Activated T-helper 17 cell treated with anti-CD3 and anti-CD28 coated beads, Interleukin-2, amount 50 U/mL, for 72 hours (primary cell): ENCODE data around the gene FOXA1. TPM values are rescaled to one million over a fixed set of nuclear protein-coding genes. Genes with fewer than 3 reads are reported as not detected.
A peak's percentile ranks its signal among the peaks of the same experiment; 100 is the strongest.

Source experiments
- ATAC-seq: fragments of 150-1000 bp; cut with Tn5 transposase; replicated peaks from 2 replicates; pipeline ENCODE4 v1.10.0; 2021; ENCODE audit warnings: mild to moderate bottlenecking, moderate library complexity
- H3K27ac Mint-ChIP-seq: one replicate; pipeline ENCODE4 v1.8.0; 2022; ENCODE audit warnings: mixed read lengths
- H3K27me3 Mint-ChIP-seq: one replicate; pipeline ENCODE4 v1.8.0; 2022; ENCODE audit warnings: mixed read lengths
- H3K36me3 Mint-ChIP-seq: one replicate; pipeline ENCODE4 v1.8.0; 2022; ENCODE audit warnings: low read depth, mild to moderate bottlenecking, mixed read lengths
- H3K4me1 Mint-ChIP-seq: one replicate; pipeline ENCODE4 v1.8.0; 2022; ENCODE audit warnings: mixed read lengths
- H3K4me3 Mint-ChIP-seq: one replicate; pipeline ENCODE4 v1.8.0; 2022; ENCODE audit warnings: mild to moderate bottlenecking, mixed read lengths
- H3K9me3 Mint-ChIP-seq: one replicate; pipeline ENCODE4 v1.8.0; 2022; ENCODE audit warnings: mixed read lengths
- total RNA-seq, 2 donors: library from RNA; stranded (reverse); gene quantifications; one replicate each; pipeline ENCODE4 v1.2.3, GENCODE V29; 2022

The FOXA1 gene
- total RNA-seq = under 1 TPM in 1 of 2 donors, not detected in 1; 0.21 TPM

DNA sequence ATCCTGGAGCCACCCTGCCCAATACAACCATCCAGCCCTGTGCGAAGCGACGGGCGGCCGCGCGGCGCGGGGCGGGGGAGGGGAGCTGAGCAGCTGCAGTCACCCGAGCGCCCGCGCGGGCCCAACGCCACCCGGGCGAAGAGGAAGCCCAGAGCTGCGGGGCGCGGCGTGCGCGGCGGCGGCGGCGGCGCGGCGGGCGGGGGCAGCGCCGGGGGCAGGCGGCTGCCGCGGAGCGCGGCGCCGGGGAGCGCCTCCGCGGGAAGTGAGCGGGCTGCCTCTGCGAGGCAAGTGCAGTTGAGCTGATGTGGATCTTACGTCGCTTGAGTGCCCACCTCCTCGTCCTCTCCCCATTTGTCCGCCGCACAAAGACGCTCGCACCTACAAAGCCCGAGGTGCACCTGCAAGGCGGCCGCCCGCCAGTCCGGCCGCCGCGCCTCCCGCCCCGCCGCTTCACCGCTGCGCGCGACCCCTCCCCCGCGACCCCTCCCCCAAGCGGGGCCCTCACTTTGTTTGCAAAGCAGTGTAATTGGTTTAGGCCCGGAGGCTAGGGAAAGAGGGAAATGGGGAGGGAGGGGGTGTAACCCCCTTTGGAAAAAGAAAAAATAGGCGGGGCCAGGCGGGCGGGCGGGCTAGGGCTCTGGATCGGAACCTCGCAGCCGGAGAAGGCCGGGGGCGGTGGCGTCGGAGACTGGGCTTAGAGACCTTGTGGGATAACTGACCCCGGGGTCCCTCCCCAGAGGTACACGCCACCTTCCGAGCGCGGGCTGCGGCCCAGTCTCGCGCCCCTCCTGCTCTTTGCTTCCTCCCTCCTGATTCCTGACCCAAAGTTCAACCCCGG lies at the start of gene FOXA1, which contains the start of gene TTC6:
TSS of gene FOXA1 (minus strand) at position 279 of the 838 bp plus-strand sequence. CDS start at position 2, 277 bp downstream.
TSS of gene TTC6 (plus strand) at position 659 of the 838 bp plus-strand sequence. CDS start 26,436 bp downstream, outside the sequence.
- H3K4me3 Mint-ChIP-seq = peak within 1 kb of the TSS; percentile 73
- ATAC-seq = no peak
- H3K36me3 Mint-ChIP-seq = peaks cover 28% of the 10 kb centered on the region
- peaks cover 7% of the 10 kb centered on the region for H3K4me1 Mint-ChIP-seq
- peak within 1 kb of the TSS; percentile 85 for H3K27ac Mint-ChIP-seq
- no peaks in the 10 kb centered on the region for H3K9me3 Mint-ChIP-seq
- H3K27me3 Mint-ChIP-seq = peaks cover 57% of the 10 kb centered on the region

DNA sequence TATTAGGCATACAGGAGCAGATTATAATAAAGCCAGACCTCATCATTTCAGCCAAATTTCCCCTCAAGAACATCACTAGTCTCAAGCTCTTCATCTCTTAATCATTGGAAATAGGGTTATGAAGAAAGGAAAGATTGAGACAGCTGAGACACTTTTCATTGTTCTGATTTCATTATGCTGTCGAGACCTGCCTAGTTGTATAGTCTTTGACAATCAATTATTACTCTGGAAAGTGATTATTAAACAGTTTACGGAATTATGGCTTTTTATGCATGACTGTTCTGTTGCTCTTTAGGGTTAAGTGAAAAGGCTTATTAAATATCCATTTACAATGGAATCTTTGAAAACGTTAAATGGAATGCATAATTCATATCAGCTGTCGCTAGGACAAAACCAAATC lies 48.7 kb upstream of the FOXA1 start:
- Mint-ChIP-seq H3K4me1 (no peaks in the 10 kb centered on the region), H3K9me3 (peaks cover 7% of the 10 kb centered on the region), H3K4me3 (no peak overlapping the region), H3K27me3 (no peaks in the 10 kb centered on the region), H3K36me3 (no peaks in the 10 kb centered on the region), H3K27ac (no peak overlapping the region)
- no peak for ATAC-seq

DNA sequence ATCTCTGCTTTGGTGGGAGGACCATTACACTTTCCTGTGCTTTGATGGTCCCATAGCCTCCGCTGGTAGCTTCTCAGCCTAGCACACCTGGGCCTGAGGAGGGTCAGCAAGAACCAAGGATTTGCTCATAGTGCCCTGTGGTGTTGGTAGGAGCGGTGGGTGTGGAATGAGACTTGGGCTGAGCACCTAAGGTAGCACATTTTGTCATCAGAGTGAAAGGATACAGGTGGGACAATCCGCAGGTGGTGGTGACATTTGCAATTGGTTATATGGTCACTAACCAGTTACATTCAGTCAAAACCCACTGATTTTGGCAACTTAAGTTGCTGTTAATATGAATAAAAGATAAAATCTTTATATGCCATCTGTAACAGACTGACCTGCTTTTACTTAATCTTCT lies 47.1 kb upstream of the FOXA1 start:
- H3K9me3 Mint-ChIP-seq = peaks cover 7% of the 10 kb centered on the region
- no peak overlapping the region for H3K4me3 Mint-ChIP-seq
- ATAC-seq = no peak
- no peaks in the 10 kb centered on the region for H3K36me3 Mint-ChIP-seq
- no peaks in the 10 kb centered on the region for H3K27me3 Mint-ChIP-seq
- no peaks in the 10 kb centered on the region for H3K4me1 Mint-ChIP-seq
- no peak overlapping the region for H3K27ac Mint-ChIP-seq

GRCh38 chr14:37641117-37641516 lies 46.1 kb upstream of the FOXA1 start:
- H3K36me3 Mint-ChIP-seq = no peaks in the 10 kb centered on the region
- H3K27ac Mint-ChIP-seq = no peak overlapping the region
- ATAC-seq = no peak
- no peaks in the 10 kb centered on the region for H3K4me1 Mint-ChIP-seq
- no peaks in the 10 kb centered on the region for H3K27me3 Mint-ChIP-seq
- H3K4me3 Mint-ChIP-seq = no peak overlapping the region
- peaks cover 7% of the 10 kb centered on the region for H3K9me3 Mint-ChIP-seq

- Mint-ChIP-seq H3K9me3 (peaks cover 4% of the 10 kb centered on the region), H3K27ac (no peak overlapping the region), H3K4me3 (no peak overlapping the region), H3K27me3 (no peaks in the 10 kb centered on the region), H3K4me1 (no peaks in the 10 kb centered on the region), H3K36me3 (no peaks in the 10 kb centered on the region)
- ATAC-seq = no peak
Measured at GRCh38 chr14:37638599-37638998, 43.5 kb upstream of the FOXA1 start.

DNA sequence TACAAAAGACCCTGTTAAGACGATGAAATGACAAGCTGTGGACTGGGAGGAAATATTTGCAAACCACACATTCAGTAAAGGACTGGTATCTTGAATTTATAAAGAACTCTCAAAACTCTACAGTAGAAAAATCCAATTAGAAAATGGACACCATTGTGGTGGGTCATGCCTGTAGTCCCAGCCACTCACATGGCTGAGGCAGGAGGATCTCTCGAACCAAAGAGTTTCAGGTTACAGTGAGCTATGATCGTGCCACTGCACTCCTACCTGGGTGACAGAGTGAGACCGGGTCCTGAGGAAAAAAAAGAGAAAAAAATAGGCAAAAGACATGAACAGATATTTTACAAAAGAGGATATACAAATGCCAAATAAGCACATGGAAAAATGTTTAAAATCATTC lies 42.3 kb upstream of the FOXA1 start:
- no peaks in the 10 kb centered on the region for H3K4me1 Mint-ChIP-seq
- H3K9me3 Mint-ChIP-seq = peaks cover 4% of the 10 kb centered on the region
- H3K36me3 Mint-ChIP-seq = no peaks in the 10 kb centered on the region
- no peaks in the 10 kb centered on the region for H3K27me3 Mint-ChIP-seq
- no peak overlapping the region for H3K27ac Mint-ChIP-seq
- H3K4me3 Mint-ChIP-seq = no peak overlapping the region
- no peak for ATAC-seq

GRCh38 chr14:37625597-37626595 lies 30.8 kb upstream of the FOXA1 start:
- H3K9me3 Mint-ChIP-seq = peaks cover 7% of the 10 kb centered on the region
- H3K27ac Mint-ChIP-seq = no peak overlapping the region
- peaks cover 5% of the 10 kb centered on the region for H3K27me3 Mint-ChIP-seq
- ATAC-seq = no peak
- H3K4me1 Mint-ChIP-seq = no peaks in the 10 kb centered on the region
- no peaks in the 10 kb centered on the region for H3K36me3 Mint-ChIP-seq
- no peak overlapping the region for H3K4me3 Mint-ChIP-seq

- Mint-ChIP-seq H3K9me3 (peaks cover 4% of the 10 kb centered on the region), H3K36me3 (no peaks in the 10 kb centered on the region), H3K4me3 (no peak overlapping the region), H3K4me1 (no peaks in the 10 kb centered on the region), H3K27me3 (peaks cover 7% of the 10 kb centered on the region), H3K27ac (no peak overlapping the region)
- no peak for ATAC-seq
Measured at GRCh38 chr14:37623971-37624370, 28.9 kb upstream of the FOXA1 start.

DNA sequence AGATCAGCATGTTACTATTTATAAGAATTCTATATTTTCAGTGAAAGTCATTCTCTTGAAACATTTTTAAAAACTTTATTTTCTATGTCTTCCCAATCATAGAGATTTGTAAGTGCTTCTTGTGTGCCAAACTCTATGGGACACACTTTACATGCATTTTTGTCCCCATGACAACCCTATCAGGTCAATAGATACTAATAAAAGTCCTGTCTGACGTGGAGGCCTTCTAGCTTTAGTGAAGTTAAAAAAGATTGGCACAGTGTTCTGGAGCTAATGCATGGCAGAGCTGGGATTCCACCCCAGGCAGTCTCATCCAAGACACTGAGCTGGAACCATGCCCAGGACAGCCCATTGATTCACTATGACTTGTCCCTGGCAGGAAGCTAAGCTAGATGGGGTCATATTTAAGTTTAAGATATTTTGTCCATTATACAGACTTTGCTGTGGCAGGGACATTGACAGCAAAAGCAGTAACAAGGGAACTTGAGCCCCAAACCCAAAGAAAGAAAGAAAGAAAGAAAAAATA lies 28.4 kb upstream of the FOXA1 start:
- Mint-ChIP-seq H3K4me3 (no peak overlapping the region), H3K27me3 (peaks cover 7% of the 10 kb centered on the region), H3K36me3 (no peaks in the 10 kb centered on the region), H3K4me1 (no peaks in the 10 kb centered on the region), H3K27ac (no peak overlapping the region), H3K9me3 (peaks cover 4% of the 10 kb centered on the region)
- no peak for ATAC-seq

- Mint-ChIP-seq H3K27ac (no peak overlapping the region), H3K9me3 (peaks cover 4% of the 10 kb centered on the region), H3K36me3 (no peaks in the 10 kb centered on the region), H3K4me1 (no peaks in the 10 kb centered on the region), H3K4me3 (no peak overlapping the region), H3K27me3 (peaks cover 7% of the 10 kb centered on the region)
- no peak for ATAC-seq
Measured at GRCh38 chr14:37622231-37622923, 27.3 kb upstream of the FOXA1 start.

DNA sequence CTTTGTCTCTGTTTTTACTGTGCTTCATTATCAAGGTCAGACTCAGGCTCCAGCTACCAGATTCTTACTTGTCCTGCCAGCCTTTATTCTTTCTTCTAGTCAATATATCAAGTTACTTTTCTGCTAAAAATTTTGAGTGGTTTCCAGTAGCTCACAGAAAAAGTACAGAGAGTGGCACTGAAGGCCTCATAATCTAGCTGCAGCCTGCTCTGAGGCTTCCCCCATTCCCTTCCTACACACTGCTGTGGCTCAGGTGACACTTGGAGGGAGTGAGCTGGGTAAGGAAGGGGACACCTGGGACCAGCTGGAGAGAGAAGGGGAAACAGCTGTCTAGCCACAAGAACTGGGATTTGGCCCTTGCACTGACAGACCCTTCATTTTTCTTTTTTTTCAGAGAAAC lies 25.8 kb upstream of the FOXA1 start:
- ATAC-seq = no peak
- Mint-ChIP-seq H3K36me3 (no peaks in the 10 kb centered on the region), H3K4me1 (no peaks in the 10 kb centered on the region), H3K27ac (no peak overlapping the region), H3K4me3 (no peak overlapping the region), H3K27me3 (peaks cover 7% of the 10 kb centered on the region), H3K9me3 (peaks cover 8% of the 10 kb centered on the region)

DNA sequence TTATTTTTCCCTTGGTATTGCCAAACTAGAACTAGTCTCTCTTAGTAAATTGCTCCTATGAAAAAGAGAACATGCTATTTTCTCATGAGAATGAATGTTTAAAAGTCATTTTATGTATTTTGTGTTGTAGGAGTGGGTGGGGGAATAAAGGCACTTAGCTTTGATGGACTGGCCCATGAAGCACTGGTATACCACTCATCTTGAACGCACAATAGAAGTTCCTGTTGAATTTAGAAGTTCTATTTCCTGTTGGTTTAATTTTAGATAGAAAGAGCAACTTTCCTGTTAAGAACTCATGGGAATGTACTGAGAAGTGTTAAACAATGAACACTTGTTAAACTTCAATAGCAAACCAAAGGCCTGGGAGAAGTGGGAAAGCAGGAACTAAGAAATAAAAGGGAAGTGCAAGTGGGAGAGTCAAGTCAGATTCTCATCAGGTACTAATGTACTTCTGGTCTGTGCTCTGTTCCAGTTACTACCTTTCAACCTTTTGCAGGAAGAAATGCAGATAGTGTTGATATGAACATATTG lies 23.5 kb upstream of the FOXA1 start:
- H3K27me3 Mint-ChIP-seq = peaks cover 7% of the 10 kb centered on the region
- H3K4me1 Mint-ChIP-seq = no peaks in the 10 kb centered on the region
- ATAC-seq = no peak
- H3K36me3 Mint-ChIP-seq = no peaks in the 10 kb centered on the region
- no peak overlapping the region for H3K27ac Mint-ChIP-seq
- H3K9me3 Mint-ChIP-seq = peaks cover 11% of the 10 kb centered on the region
- no peak overlapping the region for H3K4me3 Mint-ChIP-seq

DNA sequence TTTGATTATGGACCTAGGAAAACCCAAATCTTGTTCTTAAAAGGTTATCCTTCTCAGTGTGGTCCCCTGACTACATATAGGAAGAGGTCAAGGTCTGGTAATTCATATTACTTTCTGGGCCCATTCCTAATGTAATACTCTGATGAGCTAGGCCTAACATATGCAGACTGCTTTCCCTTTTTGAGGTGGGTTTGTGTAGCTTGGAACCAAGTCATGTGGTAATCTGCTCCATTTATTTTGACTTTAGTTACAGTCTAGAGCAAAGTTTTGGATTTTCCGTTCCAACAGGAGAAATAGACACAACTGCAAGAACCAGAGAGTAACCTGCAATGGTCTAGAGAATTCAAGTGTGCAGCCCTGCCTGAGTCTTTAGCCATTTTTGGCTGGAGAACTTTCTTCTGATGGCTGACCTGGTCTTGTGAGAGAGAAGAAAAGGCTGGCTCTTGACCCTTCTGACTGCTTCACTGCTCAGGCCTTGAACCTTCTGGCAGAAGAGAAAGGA lies 22.9 kb upstream of the FOXA1 start:
- no peaks in the 10 kb centered on the region for H3K36me3 Mint-ChIP-seq
- no peak overlapping the region for H3K4me3 Mint-ChIP-seq
- ATAC-seq = no peak
- H3K27ac Mint-ChIP-seq = no peak overlapping the region
- H3K27me3 Mint-ChIP-seq = peaks cover 7% of the 10 kb centered on the region
- H3K9me3 Mint-ChIP-seq = peaks cover 11% of the 10 kb centered on the region
- no peaks in the 10 kb centered on the region for H3K4me1 Mint-ChIP-seq
